Measurements from ENCODE around the gene STARD3NL.
"Not testable (repeated sequence)": the region's sequence is repeated elsewhere in the genome, so short reads cannot be mapped to it uniquely, and the experiment has no call there.

STARD3NL gene

DNA sequence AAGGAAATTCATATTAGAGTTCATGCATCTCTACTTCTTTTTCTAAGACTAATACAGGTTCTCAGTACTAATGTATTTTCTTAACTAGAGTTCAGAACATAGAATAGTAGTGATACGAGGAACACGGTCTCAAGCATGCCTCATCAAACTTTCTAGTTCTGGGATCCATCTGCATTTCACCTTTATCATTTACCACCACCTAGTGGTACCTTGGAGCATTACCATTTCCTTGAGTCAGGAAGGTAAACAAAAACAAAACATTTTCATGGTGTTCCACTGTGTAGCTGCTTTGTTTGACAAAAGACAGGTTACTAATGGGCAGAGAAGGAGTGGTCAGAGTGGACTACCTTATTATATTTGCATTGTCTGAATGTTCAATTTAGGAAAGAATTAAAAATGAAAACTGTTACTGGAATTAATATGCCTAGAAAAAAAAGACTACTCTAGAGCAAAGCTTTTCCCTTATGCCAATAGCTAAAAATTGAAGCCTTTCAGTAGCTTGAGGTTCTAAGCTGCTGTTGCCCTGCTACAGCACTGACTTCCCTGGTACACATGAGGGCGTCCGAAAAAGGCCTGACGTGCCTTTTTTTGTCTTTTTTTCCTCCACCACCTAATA, 44.5 kb downstream of the STARD3NL start:
- no peak for DNase-seq (ENCODE audit: low read depth, low spot score)

DNA sequence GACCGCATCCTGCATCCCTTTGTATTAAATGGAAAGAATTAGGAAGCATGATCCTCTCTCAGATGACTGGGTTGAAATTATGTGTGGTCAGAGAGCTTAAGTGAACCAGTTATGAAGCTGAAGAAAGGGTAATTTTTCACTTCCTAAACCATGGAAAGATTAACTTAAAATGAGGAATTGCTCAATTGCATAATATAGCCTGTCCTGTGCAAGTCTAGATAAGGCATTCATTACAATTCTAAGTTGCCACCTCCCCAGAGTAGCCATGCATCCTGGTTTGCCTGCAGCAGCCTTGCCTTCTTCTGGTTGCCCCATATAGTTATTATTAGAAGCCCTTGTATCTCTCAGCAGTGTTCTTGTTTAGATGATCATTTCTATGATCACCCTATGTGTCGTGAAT, 45.3 kb downstream of the STARD3NL start:
- DNase-seq (ENCODE audit: low read depth, low spot score), result no peak

DNA sequence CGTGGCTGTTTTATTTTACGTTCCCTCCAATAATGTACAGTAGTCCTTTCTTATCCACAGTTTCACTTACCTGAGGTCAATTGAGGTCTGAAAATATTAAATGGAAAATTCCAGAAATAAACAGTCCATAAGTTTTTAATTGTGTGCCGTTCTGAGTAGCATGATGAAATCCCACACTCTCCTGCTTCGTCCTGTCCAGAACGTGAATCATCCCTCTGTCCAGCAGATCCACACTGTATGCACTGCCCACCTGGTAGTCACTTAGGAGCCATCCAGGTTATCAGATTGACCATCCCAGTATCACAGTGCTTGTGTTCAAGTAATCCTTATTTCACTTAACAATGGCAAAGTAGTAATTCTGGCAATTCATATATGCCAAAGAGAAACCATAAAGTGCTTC, 46.3 kb downstream of the STARD3NL start:
- no peak for DNase-seq (ENCODE audit: low read depth, low spot score)

GRCh38 chr7:38229386-38229785, 51.3 kb downstream of the STARD3NL start:
- no peak for DNase-seq (ENCODE audit: low read depth, low spot score)

DNA sequence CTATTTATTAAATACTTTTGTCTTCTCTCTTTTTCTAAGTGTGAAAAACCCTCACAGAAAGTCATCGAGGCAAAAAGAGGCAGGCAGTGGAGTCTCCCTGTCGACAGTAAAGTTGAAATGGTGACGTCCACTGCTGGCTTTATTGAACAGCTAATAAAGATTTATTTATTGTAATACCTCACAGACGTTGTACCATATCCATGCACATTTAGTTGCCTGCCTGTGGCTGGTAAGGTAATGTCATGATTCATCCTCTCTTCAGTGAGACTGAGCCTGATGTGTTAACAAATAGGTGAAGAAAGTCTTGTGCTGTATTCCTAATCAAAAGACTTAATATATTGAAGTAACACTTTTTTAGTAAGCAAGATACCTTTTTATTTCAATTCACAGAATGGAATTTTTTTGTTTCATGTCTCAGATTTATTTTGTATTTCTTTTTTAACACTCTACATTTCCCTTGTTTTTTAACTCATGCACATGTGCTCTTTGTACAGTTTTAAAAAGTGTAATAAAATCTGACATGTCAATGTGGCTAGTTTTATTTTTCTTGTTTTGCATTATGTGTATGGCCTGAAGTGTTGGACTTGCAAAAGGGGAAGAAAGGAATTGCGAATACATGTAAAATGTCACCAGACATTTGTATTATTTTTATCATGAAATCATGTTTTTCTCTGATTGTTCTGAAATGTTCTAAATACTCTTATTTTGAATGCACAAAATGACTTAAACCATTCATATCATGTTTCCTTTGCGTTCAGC, 52.0 kb downstream of the STARD3NL start:
- no peak for DNase-seq (ENCODE audit: low read depth, low spot score)

DNA sequence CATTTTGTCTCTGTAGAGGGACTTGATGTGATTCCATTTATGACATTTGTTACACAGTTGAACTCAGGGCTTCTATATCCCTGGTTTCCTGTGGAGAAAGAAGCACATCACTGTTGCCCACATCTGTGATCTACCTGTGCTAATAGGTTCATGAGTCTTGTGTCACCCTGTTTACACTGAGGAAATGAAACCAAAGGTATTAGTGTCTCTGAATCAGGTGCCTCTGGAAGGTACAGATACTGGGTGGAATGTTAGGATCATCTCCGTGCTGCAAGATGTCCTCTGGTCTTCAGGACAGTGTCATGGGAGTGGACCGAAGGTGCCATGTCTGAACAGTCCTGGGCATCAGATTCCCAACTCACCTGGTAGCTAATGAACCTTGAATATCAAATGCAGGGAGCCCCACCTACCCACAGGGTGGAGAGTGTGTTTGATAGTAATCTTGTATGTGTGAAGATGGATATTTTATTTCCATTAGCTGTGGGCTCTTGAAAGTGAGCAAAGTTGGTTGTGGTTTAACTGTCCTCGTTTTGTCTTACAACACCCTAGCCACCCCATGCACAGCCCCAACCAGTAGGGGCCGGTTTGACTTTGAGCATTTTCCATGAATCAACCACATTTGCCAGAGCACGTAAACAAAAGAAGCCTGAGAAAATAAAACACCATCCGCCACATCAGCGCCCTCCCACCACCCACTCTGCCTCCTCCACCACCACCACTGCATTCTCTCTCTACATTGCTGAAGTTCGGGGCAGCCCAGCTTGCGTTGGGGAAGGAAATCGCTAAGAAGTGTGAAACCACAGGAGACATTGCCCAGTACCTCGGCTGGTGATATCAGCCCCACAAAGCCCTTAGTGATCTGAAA, 54.7 kb downstream of the STARD3NL start:
- no peak for DNase-seq (ENCODE audit: low read depth, low spot score)

- DNase-seq (ENCODE audit: low read depth, low spot score), result not testable (repeated sequence)
Measured at GRCh38 chr7:38234759-38235158, 56.7 kb downstream of the STARD3NL start.

GRCh38 chr7:38235606-38236005, 57.6 kb downstream of the STARD3NL start:
- DNase-seq (ENCODE audit: low read depth, low spot score), result no peak

DNA sequence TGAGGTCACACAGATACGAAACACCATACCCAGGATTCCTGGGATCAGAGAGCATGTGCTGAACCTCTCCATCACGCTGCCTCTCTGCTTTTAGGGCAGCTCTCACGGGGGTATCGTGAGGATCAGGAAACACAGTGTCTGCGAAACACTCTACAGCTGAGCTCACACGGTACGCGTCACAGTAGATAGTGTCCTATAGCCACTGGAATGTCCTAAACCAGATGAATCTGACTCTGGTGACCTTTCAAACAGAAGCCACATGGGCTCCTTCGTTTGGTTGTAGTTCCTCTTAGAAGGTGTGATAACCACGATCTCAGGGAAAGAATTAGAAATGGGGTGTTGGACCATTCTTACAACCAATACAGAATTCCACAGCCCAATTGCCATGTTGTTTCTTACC, 61.1 kb downstream of the STARD3NL start:
- DNase-seq (ENCODE audit: low read depth, low spot score), result not testable (repeated sequence)

- DNase-seq (ENCODE audit: low read depth, low spot score), result no peak
Measured at GRCh38 chr7:38241071-38241470, 63.0 kb downstream of the STARD3NL start.

DNA sequence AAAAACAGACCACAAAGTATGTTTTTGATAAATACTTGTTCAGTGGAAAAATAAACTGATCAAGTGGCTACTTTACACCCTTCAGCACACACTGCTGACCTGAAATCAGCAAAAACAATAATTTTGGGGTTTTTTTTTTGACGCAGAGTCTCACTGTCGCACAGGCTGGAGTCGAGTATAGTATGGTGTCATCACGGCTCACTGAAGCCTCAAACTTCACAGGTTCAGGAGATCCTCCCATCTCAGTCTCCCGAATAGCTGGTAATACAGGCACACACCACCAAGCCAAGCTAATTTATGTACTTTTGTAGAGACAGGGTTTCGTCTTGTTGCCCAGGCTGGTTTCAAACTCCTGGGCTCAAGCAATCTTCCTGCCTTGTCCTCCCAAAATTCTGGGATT, 64.8 kb downstream of the STARD3NL start:
- DNase-seq (ENCODE audit: low read depth, low spot score), result no peak

DNA sequence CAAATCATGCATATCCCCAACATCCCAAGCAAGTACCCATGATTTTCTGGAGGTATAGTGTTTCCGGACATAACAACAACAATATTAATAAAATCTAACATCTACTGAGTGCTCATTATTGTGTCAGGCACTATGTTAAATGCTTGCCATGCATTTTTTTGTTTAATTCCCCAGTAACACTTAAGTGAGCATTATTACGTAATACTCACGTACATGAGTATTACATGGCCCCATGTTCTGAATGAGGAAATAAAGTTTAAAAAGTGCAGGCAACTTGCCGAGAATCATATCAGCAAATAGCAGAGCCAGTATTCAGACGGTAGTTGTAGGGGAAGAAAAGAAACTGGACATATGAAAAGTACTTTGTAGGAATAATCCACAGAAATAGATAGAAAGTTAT, 65.3 kb downstream of the STARD3NL start:
- not testable (repeated sequence) for DNase-seq (ENCODE audit: low read depth, low spot score)

- DNase-seq (ENCODE audit: low read depth, low spot score), result no peak
Measured at GRCh38 chr7:38244516-38244915, 66.5 kb downstream of the STARD3NL start.

DNA sequence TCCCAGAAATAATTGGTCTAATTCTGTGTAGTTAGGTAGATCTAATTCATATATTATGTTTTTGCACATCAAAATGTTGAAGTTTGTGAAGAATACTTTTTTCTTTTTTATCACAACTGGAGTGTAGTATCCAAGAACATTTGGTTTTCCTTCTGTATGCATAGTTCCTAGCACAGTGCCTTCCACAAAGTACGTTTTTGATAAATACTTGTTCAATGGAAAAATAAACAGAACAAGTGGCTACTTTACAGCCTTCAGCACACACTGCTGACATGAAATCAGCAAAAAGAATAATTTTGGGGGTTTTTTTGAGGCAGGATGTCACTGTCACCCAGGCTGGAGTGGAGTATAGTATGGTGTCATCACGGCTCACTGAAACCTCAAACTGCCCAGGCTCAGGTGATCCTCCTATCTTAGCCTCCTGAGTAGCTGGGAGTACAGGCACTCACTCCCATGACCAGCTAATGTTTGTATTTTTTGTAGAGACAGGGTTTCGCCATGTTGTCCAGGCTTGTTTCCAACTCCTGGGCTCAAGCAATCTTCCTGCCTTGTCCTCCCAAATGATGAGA, 67.4 kb downstream of the STARD3NL start:
- DNase-seq (ENCODE audit: low read depth, low spot score), result no peak

- no peak for DNase-seq (ENCODE audit: low read depth, low spot score)
Measured at GRCh38 chr7:38248069-38248567, 70.1 kb downstream of the STARD3NL start.

DNA sequence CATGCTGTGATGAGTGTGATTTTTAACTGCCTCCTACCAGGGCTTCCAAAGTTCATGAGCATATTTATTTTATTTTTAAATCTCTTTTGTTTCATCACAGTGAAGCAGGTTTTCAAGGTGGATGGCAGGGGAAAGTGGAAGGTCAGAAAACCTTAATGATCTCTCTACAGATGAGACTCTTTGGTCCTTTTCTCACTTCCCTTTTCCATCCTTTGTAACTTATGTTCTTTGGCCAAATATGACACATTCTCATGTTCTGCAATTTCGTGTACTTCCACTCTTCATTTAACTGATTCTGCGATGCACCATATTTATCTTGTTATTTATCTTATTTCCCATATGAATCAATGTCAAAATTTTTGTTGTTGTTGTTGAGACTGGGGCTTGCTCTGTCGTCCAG, 71.8 kb downstream of the STARD3NL start:
- DNase-seq (ENCODE audit: low read depth, low spot score), result not testable (repeated sequence)

GRCh38 chr7:38257350-38257677, 79.3 kb downstream of the STARD3NL start:
- no peak for DNase-seq (ENCODE audit: low read depth, low spot score)

- DNase-seq (ENCODE audit: low read depth, low spot score), result not testable (repeated sequence)
Measured at GRCh38 chr7:38259157-38259556, 81.1 kb downstream of the STARD3NL start.

GRCh38 chr7:38261601-38262000, 83.6 kb downstream of the STARD3NL start:
- DNase-seq (ENCODE audit: low read depth, low spot score), result not testable (repeated sequence)

DNA sequence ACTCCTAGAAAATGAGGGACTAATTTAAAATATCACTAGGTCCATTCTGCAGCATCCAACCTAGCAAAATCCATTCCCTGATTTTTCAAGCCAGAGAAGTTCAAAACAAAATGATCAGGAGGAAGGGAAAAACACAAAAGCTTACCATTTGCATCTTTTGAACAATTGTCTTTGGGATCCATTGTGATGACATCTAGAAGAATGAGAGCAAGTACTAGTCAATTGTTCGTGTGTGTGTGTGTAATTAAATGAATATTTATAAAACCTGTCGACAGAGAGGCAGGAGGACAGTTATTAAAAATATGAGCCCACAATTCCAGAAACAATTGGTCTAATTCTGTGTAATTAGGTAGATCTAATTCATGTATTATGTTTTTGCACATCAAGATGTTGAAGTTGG, 84.0 kb downstream of the STARD3NL start:
- DNase-seq (ENCODE audit: low read depth, low spot score), result not testable (repeated sequence)

DNA sequence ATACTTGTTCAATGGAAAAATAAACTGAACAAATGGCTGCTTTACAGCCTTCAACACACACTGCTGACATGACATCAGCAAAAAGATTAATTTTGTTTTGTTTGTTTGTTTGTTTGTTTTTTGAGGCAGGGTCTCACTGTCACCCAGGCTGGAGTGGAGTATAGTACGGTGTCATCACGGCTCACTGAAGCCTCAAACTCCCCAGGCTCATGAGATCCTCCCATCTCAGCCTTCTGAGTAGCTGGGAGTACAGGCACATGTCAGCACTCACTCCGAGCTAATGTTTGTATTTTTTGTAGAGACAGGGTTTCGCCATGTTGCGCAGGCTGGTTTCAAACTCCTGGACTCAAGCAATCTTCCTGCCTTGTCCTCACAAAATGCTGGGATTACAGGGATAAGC, 84.5 kb downstream of the STARD3NL start:
- DNase-seq (ENCODE audit: low read depth, low spot score), result no peak

DNA sequence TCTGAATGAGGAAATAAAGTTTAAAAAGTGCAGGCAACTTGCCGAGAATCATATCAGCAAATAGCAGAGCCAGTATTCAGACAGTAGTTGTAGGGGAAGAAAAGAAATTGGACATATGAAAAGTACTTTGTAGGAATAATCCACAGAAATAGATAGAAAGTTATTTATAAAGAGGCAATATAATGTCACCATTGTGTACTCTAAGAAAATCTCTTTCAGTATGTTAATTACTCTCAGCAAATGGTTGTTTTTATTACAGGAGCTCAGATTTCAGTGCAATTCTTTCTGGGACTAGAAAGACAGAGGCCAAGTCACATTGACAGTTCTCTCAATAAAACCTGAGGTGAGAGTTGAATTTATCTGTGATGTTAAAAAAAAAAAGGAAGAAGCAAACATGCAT, 85.2 kb downstream of the STARD3NL start:
- not testable (repeated sequence) for DNase-seq (ENCODE audit: low read depth, low spot score)
